NCI-H1105 treated with DMSO at 0.1 percent for 48 hours (cell line): ENCODE measurements around the gene CCNB2.

ENCODE experiments used
- DNase-seq: peaks from one replicate; lab custom pipeline; 2025; lab: John Stamatoyannopoulos, UW

Gene CCNB2

GRCh38 chr15:59166601-59167265, 61.8 kb downstream of the CCNB2 start:
- DNase-seq = peak; percentile 13

- DNase-seq = no peak
Measured at GRCh38 chr15:59168536-59168935, 63.6 kb downstream of the CCNB2 start.

GRCh38 chr15:59169251-59169708, 64.3 kb downstream of the CCNB2 start:
- no peak for DNase-seq

- DNase-seq = no peak
Measured at GRCh38 chr15:59170295-59171066, 65.5 kb downstream of the CCNB2 start.

GRCh38 chr15:59171067-59171397, 66.1 kb downstream of the CCNB2 start:
- DNase-seq = no peak

GRCh38 chr15:59172289-59172901, 67.4 kb downstream of the CCNB2 start:
- no peak for DNase-seq

- DNase-seq = no peak
Measured at GRCh38 chr15:59173194-59173593, 68.2 kb downstream of the CCNB2 start.

GRCh38 chr15:59174151-59174834, 69.3 kb downstream of the CCNB2 start:
- no peak for DNase-seq
